ENCODE measurements around the gene ENGASE. TPM values are rescaled to one million over a fixed set of nuclear protein-coding genes. Genes with fewer than 3 reads are reported as not detected.

The ENGASE gene
- total RNA-seq (115 and 122 TPM in 2 replicates), polyA plus RNA-seq (75.0 and 92.1 TPM in 2 replicates), polyA minus RNA-seq (36.6 and 38.4 TPM in 2 replicates)
- total RNA-seq (2013) = 27.2 TPM

GRCh38 chr17:79074649-79075445, at the start of gene ENGASE:
Gene ENGASE, plus strand, starts transcription at chr17:79074824. Its CDS starts 121 bp downstream, at chr17:79074945.
- ChIA-PET CTCF (interaction anchor here (0.8 to 3.4 kb wide), 5 partner anchors 10 to 318 kb away, joined by 3 to 21 read pairs (median 8); no protein-coding TSS in a partner anchor), POLR2A (interaction anchor here (2.4 kb wide), 1 partner anchor 266 kb away, joined by 6 read pairs; no protein-coding TSS in a partner anchor)
- H3K79me2 ChIP-seq (ENCODE audit: control insufficient read depth, insufficient read depth, low read length) = no peaks in the 10 kb centered on the region
- under 1% methylated on average over 106 of the region's 106 CpGs for WGBS (ENCODE audit: insufficient coverage)
- peak within 1 kb of the TSS; percentile 91 for H3K9ac ChIP-seq (ENCODE audit: low read length)
- H3K27me3 Mint-ChIP-seq = peaks cover 3% of the 10 kb centered on the region
- H3K9me3 ChIP-seq (ENCODE audit: control extremely low read depth in 1 of 3, control insufficient read depth in 2 of 3, insufficient read depth in 1 of 3, low read length in 2 of 3) = no peaks in the 10 kb centered on the region
- peak; percentile 92 for DNase-seq
- no peaks in the 10 kb centered on the region for H4K20me1 ChIP-seq (ENCODE audit: control insufficient read depth, insufficient read depth, low read length, poor library complexity, severe bottlenecking)
- intact Hi-C loops (cut with micrococcal nuclease) = loop anchor here (2.0 kb wide), 1 partner anchor 66 kb away; the partner anchor contains the start of gene CANT1
- peak within 1 kb of the TSS; percentile 49 to 70 for H3K27ac ChIP-seq (ENCODE audit: low read length in 2 of 2)
- peak within 1 kb of the TSS; percentile 99 for H3K4me2 ChIP-seq (replicated peaks; ENCODE audit: low read depth, low read length, poor library complexity, severe bottlenecking)
- H3K27ac Mint-ChIP-seq = peak within 1 kb of the TSS; percentile 68
- peaks cover 10% of the 10 kb centered on the region for H3K4me1 Mint-ChIP-seq
- peak; percentile 97 for ATAC-seq (ENCODE audit: low read depth)
- no peaks in the 10 kb centered on the region for H3K9me3 Mint-ChIP-seq (ENCODE audit: insufficient read depth)
- peak within 1 kb of the TSS; percentile 7 to 73 (median 66) for H3K4me3 ChIP-seq (ENCODE audit: control extremely low read depth in 1 of 5, extremely low read depth in 1 of 5, insufficient read depth in 1 of 5, low read depth in 2 of 5, low read length in 4 of 5)
- TF ChIP-seq CTCF (IDR thresholded peaks at IDR 0.05) = no peak
- TF ChIP-seq EZH2 (IDR thresholded peaks at IDR 0.05; ENCODE audit: borderline replicate concordance, insufficient read depth, low read depth, low read length, poor library complexity, severe bottlenecking) = no peak
- H3K36me3 ChIP-seq (replicated peaks in 1 of 2; ENCODE audit: control extremely low read depth in 1 of 2, control insufficient read depth in 1 of 2, extremely low read depth in 1 of 2, insufficient read depth in 2 of 2, low read length in 1 of 2) = peaks cover 0 to 6% of the 10 kb centered on the region in 2 experiments
- no peaks in the 10 kb centered on the region for H3K27me3 ChIP-seq (replicated peaks in 1 of 4; ENCODE audit: control extremely low read depth in 1 of 4, control insufficient read depth in 3 of 4, insufficient read depth in 4 of 4, low read length in 3 of 4)
- peak within 1 kb of the TSS; percentile 88 for H3K4me3 Mint-ChIP-seq
- H2AFZ ChIP-seq (ENCODE audit: insufficient read depth, low read depth, low read length, poor library complexity, severe bottlenecking) = peak within 1 kb of the TSS; percentile 95
- peaks cover 11 to 18% of the 10 kb centered on the region in 2 donors for H3K4me1 ChIP-seq (ENCODE audit: control insufficient read depth in 2 of 2, insufficient read depth in 2 of 2, low read length in 2 of 2)
